ENCODE results near the gene ANKRD34C.

Gene ANKRD34C

DNA sequence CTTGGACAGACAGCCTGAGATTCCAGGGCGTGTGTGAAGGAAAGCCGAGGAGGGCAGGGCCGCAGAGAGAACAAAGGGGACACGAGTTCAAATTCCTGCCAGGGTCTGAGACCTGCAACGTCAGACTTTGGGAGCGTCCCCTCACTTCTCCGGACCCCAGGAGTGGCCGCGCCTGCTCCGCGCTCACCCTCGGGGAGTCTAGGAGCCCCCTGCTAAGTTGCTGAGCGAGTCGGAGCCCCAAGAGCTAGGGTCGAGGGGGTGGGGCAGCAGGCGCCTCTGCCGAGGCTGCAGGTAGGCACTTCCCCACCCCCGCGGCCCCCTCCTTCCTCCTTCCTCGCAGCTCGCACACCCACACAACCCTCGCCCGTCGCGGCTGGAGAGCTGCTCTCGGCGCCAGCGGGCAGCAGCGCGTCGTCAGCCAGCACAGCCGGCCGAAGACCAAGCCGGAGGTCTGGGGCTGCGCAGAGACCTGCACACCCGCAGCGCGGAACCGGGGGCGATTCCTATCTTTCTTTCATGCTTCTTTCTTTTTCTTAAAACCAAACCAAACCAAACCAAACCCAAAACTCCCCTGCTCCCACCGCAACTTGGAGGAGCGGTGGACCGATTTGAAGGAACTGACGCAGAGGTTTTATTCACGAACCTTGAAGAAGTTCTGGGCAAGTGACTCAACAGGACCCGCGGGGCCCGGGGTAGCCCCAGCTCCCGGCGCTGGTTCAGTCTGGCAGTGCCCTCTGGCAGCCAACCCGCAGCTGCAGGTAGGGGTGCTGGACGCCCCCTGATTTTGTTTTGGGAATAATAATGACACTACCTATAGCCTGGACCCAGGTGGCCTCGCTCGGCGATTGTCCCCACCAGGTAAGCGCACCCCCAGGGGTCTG lies at the start of gene ANKRD34C:
ANKRD34C (plus strand) TSS at position 352 of the 881 bp plus-strand sequence. CDS start 10,563 bp downstream, outside the sequence.
- DNase-seq (ENCODE audit: extremely low read depth in 1 of 2, low read depth in 1 of 2) = no peak

DNA sequence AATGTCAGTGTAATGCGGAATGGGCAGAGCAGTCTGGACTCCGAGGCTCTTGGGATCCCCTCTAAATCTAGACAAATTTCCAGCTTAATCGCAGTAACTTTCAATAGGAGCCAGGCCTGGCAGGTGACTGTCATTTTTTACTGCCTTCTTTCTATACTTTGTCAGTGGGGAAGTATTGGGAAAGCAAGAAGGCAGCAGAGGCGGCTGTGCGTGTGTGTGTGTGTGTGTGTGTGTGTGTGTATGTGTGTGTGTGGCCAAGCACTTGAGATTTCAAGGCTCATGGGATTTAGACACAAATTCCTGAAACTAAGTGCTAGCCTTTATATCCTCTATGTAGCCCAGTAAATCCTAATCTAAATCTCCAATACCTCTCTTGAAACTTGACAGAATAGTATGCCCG lies 49.3 kb upstream of the ANKRD34C start:
- DNase-seq (ENCODE audit: extremely low read depth in 1 of 2, low read depth in 1 of 2) = no peak

DNA sequence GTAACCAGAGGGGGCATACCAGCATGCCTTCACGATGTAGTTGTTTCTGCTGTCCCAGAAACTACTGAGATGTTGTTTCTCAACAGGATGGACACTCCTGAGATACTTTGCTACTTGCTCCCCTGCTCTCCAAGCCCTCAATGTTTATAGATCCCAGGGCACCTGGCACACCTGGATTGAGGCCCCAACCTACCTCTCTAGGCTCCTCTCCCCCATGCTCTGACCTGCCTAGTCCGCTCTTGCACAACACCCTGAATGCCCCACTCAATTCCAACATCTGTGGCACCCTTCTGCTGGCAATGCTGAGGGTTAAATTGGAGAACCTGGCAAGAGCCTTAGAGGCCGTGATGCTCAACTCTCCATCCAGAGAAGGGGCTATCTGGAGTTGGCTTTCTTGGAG lies 42.5 kb upstream of the ANKRD34C start:
- DNase-seq (ENCODE audit: extremely low read depth in 1 of 2, low read depth in 1 of 2) = no peak

DNA sequence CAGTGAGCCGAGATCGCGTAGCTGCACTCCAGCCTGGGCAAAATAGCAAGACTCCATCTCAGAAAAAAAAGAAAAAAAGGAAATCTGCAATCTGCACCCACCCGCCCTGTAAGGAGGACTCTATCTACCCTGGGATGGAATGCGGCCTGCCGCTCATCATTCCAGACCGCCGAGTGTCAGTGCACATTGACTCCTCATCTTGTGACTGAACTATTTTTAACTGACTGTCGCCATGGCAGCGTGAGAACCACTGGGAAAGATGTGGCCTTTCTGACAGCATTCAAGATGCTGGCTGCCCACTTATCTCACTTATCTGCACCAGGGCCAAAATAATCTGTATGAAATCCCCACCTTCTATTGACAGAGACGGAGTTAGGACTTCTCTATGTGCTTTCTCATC lies 38.8 kb upstream of the ANKRD34C start:
- DNase-seq (ENCODE audit: extremely low read depth in 1 of 2, low read depth in 1 of 2) = no peak

DNA sequence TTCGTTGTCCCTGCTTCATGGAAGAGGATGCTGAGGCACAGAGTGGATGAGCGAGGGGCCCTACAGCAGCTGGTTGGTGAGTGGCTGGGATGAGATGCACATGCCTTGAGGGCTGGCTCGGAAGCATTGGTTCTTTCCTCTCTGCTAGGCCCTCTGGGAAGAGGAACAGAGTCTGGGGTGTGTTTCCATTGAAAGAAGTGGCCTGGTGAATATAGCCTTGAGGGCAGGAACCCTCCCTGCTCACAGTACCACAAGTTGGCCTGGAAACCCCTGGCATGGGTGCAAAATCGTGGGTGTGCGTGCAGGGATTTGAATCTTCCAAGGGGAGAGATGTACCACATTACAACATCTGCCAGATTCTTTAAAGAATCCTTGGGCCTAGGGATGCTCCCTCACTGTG lies 37.6 kb upstream of the ANKRD34C start:
- DNase-seq (ENCODE audit: extremely low read depth in 1 of 2, low read depth in 1 of 2) = no peak

DNA sequence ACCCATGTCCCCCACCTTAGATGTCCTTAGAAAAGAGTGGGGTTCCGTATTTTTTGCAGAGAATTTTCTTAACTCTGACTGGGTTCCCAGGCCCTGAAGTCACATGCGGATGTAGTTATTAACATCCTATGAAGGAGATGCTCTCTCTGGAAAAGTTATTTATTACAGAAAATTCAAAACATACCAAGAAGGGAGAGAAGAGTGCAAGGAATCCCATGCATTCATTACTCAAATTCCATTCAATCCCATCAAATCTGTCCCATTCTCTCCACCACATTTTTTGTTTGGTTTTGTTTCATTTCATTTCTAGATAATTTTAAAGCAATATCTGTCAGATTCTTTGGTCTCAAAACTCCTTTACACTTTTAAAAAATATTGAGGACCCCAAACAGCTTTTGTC lies 34.3 kb upstream of the ANKRD34C start:
- no peak for DNase-seq (ENCODE audit: extremely low read depth in 1 of 2, low read depth in 1 of 2)

DNA sequence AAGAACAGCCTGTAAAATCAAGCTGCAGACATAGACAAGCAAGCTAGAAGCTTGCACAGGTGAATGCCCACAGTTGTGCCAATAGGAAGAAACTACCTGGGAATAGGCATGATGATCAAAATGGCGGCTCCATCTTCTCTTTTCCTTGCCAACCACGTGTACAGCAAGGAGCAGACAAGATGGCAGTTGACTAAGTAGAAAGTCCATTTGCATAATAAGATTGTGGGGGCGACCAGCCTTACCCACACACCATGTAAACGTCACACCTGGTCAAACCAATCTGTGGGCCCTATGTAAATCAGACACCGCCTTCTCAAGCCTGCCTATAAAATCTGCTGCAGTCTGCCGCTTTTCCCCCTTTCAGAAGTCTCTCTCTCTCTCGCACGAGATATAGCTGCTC lies 25.1 kb upstream of the ANKRD34C start:
- no peak for DNase-seq (ENCODE audit: extremely low read depth in 1 of 2, low read depth in 1 of 2)

DNA sequence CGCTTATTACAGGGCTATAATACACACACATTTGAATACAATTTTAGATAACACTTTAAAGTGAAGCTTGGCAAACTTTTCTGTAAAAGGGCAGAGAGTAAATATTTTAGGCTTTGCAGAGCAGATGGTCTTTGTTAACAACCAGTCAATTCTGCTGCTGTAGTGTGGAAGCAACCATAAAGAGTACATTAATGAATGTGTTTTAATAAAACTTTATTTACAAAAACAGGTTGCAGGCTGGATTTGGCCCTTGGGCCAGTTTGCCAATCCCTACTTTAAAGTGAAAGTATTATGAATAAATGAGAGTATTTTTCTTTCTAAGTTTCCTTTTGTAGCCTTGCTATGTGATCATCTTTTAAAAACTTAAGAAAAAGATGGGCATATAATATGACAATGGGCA lies 20.7 kb upstream of the ANKRD34C start:
- DNase-seq (ENCODE audit: extremely low read depth in 1 of 2, low read depth in 1 of 2) = no peak

DNA sequence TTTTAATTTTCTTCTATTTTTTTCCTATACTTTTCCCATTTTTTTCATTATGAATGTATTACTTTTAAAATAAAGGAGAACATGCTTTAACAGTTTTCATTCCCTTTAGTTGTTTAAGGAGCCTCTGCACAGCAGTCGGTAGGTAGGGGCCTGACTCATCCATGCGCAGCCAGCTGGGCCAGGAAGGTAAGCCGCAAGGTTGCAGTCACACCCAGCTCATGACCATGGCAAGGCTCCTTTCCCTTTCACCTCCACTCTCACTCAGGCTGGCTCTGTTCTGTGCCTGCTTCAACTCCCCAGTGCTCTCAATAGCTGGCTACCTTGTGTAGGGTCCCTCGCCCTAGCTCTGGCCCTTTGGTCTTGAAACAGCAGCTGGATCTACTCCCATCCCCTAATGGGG lies 17.4 kb upstream of the ANKRD34C start:
- DNase-seq (ENCODE audit: extremely low read depth in 1 of 2, low read depth in 1 of 2) = no peak

DNA sequence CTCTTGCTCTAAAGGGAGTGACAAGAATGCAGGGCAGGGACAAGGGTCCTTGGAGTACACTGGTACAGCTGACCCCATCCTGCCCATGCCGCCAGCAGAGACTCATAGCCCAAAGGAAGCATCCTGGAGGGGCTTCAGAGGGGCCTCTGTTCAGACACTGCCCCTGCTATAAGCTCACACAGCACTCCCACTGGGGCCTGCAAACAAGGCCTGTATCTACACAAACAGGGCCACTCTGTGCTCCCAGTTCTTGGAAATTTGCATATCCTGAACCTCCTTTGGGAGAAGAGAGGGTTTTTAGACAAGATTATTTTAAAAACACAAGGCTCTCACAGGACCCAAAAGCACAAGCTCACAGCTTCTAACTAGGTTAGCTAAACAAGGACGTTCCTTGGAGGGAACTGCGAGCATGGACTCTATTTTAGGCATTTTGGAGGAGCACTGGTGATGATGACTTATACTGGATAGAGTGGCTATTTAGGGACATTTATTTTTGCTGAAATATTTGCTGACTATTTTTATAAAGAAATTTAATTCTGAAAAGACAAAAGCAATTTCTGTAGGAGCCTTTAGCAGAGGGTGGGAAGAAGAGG lies 16.4 kb upstream of the ANKRD34C start:
- no peak for DNase-seq (ENCODE audit: extremely low read depth in 1 of 2, low read depth in 1 of 2)

DNA sequence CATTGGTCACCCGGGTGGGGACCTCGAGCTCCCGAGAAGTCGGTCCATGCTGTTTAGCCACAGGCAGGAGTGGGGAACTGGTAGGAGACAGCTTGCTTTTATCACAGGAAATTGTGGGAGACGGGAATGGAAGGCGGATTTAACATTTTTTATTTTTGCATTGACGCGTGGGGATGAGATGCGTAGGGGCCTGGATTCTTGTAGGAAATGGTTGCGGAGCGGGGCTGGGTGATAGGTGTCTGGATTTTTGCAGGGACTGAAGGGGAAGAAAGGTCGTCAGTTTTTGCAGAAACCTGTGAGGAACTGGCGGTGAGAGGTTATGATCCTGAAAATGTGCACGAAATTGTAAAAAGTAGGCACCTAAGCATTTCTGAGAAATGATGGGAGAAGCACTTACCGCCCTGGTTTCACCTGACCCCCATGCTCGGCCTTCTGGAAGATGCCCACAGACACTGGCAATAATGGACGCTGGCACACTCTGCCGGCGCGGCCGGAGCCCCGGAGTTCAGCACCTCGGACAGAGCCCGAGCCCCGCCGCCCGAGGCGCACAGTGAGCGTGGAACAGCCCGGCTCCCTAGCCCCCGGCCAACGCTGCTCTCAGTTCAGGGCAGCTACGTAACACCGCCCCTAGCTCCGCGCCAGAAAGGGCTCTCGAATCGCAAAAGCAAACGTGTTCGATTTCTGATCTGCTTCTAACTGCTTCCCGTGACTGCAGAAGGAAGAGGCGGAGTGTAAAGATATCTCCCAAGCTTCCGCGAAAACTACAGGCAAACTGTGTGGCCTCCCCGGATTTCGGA lies 928 bp downstream of the ANKRD34C start:
- DNase-seq (ENCODE audit: extremely low read depth in 1 of 2, low read depth in 1 of 2) = no peak

DNA sequence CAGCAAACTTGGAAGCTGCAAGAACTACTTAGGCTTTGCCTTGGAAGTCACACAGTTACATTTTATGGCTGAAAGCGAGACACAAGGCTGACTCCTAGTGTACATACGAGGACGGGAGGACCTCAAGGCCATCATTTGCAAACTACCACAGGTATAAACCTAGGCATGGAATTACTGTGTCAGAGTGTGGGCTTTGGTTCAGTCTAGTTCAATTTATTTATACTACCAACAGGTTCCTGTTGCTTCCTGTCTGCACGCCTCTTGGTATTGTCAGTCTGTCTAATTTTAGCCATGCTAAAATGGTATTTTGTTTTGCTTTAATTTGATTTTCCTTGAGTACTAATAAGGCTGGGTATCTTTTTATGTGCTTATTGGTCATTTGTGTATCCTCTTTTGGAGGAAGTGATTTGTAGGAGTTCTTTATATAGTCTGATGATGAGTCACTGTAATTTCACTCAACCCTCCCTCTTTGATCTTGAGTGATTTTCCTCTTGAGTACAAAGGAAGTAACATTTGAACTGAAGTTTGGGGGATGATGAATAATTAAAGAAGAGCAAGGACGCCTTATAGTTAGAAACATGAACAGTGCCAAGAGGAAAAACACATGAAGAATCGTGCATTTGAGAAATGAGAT lies 8.2 kb downstream of the ANKRD34C start:
- DNase-seq (ENCODE audit: extremely low read depth in 1 of 2, low read depth in 1 of 2) = no peak

DNA sequence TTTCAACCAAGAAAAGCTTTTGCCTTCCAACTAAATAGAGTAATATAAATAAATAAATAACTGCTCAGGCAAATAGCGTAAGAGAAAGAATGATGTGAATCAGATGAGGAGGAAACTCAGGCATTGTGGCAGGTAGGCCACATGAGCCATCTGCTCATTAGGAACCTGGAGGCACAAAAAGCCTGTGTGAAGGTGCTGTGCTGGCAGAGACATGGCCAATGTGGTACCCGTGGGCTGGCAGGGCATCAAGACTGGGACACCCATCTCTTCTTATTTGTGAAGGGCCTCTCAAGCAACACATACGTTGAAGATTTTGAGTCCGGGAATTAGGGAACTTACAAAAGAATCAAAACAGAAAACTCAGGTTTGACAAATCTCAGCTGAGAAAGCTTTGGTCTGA lies 9.5 kb downstream of the ANKRD34C start:
- DNase-seq (ENCODE audit: extremely low read depth in 1 of 2, low read depth in 1 of 2) = no peak

DNA sequence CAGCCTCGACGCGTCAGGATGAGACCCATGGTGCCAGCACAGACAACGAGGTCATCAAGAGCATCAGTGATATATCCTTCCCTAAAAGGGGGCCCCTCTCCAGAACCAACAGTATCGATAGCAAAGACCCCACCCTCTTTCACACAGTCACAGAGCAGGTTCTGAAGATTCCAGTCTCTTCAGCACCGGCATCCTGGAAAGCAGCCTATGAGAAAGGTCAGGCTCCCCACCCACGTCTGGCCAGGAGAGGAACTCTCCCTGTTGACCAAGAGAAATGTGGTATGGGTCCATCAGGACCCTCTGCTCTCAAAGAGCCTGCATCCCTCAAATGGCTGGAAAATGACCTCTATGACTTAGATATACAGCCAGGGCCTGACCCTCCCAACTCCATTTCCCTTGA lies 11.6 kb downstream of the ANKRD34C start:
- no peak for DNase-seq (ENCODE audit: extremely low read depth in 1 of 2, low read depth in 1 of 2)

DNA sequence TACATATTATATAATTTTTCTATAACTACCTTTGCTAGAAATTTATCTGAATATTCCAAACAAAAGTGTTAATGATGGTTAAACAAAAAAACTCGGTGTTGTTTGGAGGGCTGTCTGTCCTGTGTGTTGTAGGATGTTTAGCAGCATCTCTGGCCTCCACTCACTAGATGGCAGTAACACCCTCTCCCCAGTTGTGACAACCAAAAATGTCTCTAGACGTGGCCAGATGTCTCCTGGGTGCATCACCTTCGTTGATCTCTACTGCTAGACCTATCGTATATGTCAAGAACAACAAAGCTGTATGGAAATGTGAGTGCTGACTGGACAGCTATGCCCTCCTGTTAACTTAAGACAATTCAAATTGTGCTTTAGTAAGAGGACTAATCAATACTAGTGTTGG lies 14.1 kb downstream of the ANKRD34C start:
- DNase-seq (ENCODE audit: extremely low read depth in 1 of 2, low read depth in 1 of 2) = no peak

DNA sequence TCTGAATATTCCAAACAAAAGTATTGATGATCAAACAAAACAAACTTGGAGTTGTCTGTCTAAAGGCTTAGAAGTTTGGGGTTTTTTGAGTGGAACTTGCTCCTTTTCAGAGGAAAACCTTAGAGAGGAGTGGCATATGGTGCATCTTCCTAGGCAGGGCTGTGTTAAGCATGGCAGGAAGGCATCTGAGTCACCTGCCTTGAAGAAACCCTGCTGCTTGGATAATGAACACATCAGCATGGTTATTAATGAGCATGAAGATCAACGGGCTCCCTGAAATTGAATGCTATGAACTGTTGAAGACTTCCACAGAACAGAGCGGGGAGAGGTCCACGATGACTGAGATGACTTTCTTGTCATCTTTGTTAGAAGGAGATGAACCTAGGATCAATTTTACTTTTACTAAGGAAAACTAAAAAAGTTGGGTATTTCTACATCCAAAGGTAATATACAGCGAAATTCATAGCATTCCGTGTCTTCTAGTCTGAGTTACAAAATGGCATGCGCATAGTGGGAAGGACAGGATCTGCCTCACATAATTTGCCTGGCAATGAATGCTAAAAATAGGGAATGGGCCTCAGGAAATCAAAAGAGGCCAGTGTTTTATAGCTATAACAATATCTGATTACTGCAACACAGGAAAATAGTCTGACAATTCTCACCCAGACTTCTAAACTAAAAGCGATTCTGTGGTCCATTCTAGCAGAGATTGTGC lies 16.8 kb downstream of the ANKRD34C start:
- no peak for DNase-seq (ENCODE audit: extremely low read depth in 1 of 2, low read depth in 1 of 2)

DNA sequence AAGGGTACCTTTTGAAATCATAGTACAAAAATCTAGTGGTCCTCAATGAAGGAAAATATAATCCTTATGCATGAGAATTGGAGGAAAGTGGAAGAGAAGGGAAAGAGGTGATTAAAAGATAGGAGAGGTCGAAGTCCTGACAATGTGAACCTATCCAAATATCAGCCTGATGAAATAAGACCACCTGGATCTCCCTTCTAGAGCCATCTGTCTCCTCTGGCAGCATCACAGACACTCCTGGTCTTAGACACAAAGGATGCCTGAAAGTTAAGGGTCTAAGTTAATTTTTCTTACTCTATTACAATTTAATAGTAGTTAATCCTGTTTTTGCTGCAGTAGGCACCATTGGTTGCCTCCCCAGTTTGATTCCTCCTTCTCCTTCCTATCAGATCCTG lies 17.3 kb downstream of the ANKRD34C start:
- no peak for DNase-seq (ENCODE audit: extremely low read depth in 1 of 2, low read depth in 1 of 2)

DNA sequence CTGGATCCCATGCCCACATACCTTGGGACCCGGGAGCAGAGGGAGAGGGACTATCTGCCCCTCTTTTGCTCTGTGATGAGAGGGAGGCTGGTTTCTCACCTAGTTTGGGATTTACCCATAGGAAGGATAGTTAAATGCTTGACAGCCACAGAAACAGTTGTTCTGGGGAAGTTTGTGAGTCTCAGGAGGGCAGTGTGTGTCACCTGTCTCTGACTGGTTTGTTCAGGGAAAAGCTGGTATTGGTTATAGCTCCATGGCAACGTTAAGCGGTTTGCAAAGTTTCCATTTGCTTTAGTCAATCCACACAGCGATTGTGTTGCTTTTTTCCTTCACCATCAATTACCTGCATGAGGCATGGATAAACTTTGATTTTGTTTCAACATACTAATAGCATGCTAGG lies 24.7 kb downstream of the ANKRD34C start:
- DNase-seq (ENCODE audit: extremely low read depth in 1 of 2, low read depth in 1 of 2) = no peak

DNA sequence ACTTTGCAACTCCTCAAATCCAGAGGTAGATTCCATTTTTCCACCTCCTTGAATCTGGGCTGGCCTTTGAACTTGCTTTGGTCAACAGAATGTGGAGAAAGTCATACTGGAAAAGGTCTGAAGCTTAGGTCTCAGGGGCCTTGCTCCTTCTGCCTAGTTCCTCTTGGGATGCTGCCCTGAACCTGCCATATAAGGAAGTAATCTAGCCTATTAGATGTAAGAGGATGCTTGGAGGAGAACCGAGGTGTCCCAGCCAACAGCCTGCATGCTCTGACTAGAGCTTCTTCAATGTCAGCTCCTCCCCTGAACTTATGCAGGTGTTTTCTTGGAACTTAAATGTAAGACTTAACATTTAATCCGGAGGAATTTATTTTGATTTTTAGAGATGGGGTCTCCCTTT lies 26.4 kb downstream of the ANKRD34C start:
- DNase-seq (ENCODE audit: extremely low read depth in 1 of 2, low read depth in 1 of 2) = no peak

DNA sequence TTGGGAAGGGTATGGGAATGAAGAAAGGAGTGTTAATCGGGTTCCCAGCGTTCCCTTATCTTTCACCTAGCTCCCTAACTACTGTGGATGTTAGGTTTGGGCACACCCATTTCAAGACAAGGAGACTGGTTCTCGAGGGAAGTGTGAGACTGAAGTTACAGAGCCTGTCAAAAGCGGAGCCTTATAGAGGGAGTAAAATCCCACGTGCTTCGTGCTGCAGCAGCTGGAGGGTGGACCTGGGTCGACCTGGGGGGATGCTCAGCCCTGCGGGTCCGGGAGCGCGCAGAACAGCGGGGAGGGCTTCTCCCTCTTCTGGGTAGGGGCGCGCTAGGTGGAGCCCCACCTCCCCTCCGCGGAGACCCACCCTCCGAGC lies 28.1 kb downstream of the ANKRD34C start:
- DNase-seq (ENCODE audit: extremely low read depth in 1 of 2, low read depth in 1 of 2) = no peak

Measured in stimulated activated CD8-positive, alpha-beta memory T cell treated with anti-CD3 and anti-CD28 coated beads, Interleukin-7, amount 100 ng/mL, for 48 hours (primary cell).